ENCODE data around the gene AOC2.

AOC2 gene, protein sequence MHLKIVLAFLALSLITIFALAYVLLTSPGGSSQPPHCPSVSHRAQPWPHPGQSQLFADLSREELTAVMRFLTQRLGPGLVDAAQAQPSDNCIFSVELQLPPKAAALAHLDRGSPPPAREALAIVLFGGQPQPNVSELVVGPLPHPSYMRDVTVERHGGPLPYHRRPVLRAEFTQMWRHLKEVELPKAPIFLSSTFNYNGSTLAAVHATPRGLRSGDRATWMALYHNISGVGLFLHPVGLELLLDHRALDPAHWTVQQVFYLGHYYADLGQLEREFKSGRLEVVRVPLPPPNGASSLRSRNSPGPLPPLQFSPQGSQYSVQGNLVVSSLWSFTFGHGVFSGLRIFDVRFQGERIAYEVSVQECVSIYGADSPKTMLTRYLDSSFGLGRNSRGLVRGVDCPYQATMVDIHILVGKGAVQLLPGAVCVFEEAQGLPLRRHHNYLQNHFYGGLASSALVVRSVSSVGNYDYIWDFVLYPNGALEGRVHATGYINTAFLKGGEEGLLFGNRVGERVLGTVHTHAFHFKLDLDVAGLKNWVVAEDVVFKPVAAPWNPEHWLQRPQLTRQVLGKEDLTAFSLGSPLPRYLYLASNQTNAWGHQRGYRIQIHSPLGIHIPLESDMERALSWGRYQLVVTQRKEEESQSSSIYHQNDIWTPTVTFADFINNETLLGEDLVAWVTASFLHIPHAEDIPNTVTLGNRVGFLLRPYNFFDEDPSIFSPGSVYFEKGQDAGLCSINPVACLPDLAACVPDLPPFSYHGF

DNA sequence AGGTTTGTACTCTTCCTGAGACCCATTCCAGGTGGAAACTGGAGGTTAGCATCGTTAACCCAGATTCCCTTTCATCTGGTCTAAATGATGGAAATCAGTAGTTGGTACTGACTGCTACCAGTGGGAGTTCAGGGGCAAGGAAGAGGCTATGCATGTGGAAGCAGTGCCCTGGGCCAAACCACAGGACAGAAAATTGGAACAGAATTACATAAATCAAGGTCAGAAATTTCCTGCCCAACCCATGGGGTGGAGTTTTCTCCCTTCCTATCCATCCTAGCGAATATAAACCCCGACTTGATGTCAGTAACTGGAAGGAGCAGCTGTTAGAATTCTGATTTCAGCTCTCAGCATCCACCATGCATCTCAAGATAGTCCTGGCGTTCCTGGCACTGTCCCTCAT is at the start of gene AOC2:
Gene AOC2 (plus strand): TSS at position 310 of the 400 bp plus-strand sequence. CDS start 47 bp downstream, at position 357.
- no peak for DNase-seq

DNA sequence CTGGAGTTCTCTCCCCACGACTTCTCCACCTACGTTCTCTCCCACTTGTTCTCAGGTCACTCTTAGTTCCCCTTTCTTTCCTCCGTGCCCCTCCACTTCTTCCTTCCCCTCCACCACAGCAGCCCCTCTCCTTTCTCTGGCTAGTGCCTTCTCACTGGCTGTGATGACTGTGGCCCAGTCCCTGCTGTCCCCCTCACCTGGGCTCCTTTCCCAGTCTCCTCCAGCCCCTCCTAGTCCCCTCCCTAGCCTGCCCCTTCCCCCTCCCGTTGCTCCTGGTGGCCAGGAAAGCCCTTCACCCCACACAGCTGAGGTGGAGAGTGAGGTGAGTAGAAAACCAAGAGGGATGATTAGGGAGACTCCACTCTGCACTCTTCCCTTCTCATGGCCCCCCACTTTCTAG is 49.3 kb upstream of the AOC2 start:
- no peak for DNase-seq

DNA sequence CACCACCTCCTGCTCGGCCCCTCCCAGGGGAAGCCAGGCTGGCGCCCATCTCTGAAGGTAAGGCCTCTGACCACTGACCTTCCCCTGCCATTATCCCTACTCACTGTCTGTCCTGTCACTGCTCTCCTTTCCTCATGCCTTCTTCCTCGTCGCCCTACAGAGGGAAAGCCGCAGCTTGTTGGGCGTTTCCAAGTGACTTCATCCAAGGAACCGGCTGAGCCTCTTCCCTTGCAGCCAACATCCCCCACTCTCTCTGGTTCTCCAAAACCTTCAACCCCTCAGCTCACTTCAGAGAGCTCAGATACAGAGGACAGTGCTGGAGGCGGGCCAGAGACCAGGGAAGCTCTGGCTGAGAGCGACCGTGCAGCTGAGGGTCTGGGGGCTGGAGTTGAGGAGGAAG is 48.9 kb upstream of the AOC2 start:
- DNase-seq: no peak

DNA sequence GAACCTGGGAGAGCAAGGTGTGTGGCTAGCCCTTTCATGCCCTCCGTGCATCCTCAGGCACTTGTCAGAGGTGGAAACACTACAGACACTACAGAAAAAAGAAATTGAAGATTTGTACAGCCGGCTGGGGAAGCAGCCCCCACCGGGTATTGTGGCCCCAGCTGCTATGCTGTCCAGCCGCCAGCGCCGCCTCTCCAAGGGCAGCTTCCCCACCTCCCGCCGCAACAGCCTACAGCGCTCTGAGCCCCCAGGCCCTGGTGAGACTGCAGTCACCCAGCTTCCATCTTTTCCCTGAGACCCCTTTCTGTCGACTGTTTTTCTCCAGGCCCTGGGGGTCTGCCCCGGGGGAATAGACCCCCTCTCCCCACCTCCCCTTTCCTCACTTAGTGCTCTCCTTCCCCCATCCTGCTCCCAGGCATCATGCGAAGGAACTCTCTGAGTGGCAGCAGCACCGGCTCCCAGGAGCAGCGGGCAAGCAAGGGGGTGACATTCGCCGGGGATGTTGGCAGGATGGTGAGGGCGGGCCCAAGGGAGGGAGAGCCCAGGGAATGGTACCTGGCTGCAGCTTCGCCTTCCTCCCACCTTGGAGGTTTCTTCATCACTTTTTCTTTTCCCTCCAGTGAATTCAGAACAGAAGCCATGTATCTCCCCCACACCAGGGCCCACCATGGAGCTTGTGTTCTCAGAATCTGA is 48.2 kb upstream of the AOC2 start:
- DNase-seq: no peak

DNA sequence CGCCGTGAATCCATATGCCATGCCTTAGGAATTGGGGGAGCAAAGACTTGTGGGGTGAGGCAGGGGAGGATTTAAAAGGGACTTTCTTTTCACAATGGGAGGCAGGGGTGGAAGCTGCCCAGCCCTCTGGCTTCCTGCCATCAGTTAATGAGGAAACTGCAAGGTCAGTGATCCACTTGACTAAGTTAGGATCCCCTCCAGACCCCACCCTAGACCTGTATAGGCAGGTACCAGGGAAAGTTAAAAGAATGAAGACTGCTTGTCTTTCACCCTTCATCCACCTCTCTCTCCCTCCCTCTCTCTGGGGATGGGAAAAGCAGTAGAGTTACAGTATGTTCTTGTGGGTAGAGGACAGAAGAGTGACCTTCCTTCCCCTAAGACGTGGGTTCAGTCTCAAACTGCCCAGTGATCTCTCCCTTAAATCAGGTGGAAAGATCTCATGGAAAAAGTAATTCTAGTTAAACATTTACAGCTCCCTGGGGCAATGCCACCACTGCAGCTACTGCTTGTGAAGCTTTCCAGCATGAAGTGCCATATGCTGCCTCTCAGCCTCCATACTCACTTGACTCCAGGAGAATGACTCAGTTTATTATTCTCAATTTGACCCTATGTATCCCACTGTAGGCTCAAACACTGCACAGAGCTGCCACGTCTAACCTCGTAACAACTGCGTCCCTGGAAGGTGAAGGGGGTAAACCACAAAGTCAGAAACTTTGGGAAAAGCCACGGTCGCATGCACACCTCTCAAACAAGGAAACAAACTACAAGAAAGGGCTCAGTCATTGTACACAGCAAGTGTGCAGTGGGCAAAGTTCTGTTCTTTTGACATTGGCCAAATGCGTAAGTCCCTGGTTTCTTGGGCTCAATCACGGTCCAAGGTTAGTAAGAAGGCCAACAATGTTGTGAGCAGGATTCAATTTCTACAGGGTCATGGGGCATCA is 47.0 kb upstream of the AOC2 start:
- DNase-seq: no peak

DNA sequence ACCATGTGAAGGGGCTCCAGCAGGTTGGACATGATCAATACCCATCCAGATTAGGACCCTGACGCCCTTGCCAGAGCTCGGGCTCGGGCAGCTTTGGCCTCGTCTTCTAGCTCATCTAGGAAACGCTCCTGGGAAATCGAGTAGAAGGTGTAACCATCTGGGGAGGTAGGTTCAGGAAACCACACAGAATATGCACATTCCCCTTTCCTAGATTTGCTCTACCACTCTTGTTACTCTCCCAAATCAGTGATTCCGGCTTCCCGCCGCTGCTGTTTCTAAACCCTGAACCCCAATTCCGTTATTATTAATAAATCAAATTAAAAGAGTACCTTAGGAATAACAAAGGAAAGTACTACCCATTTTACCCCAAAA is 46.4 kb upstream of the AOC2 start:
- DNase-seq: no peak

DNA sequence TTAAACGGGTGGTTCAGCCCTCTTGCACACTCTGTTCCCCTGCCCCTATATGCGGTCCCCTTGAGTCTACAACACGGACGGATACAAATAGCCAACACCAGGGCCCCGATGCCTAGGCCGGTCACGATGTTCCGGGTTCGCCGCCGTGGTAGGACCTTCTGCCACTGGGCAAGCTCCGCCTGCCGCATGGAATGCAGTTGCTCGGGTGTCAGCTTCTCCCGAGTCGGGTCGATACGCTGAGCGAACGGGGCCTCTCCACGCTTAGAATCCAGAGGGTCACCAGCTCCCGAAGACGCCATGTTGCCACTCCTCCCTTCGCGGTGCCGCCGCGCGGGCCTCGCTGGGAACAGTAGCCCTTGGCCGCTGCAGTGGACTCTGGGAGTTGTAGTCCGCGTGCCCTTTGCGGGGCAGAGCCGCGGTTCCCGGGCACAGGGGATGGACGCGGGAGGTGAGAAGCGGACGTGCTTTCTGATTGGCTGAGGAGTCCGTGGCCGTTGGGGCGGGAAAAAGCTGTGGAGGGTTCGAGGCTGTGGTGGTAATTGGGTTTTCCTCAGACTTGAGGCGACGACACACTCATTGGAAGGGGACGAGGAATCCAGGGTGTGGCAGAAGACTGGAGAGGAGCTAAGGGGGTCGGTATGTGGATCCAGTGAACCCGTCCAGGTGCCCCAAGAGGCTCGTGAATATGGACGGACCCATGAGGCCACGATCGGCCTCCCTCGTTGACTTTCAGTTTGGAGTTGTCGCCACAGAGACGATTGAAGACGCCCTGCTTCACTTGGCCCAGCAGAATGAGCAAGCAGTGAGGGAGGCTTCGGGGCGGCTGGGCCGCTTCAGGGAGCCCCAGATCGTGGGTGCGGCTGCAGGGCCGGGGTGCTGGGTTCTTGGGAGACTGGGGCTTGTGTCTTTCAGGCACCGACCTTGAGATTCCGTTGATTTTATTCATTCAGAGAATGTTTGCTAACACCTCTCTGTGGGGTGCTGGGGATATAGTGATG is 45.7 kb upstream of the AOC2 start, which contains the start of the genes CNTD1 and COA3:
Gene CNTD1 (plus strand): TSS at position 479 of the 998 bp plus-strand sequence. CDS start 207 bp downstream, at position 686.
Gene COA3 (minus strand): TSS at position 322 of the 998 bp plus-strand sequence. CDS start 23 bp downstream, at position 299.
- DNase-seq: peak; percentile 92

DNA sequence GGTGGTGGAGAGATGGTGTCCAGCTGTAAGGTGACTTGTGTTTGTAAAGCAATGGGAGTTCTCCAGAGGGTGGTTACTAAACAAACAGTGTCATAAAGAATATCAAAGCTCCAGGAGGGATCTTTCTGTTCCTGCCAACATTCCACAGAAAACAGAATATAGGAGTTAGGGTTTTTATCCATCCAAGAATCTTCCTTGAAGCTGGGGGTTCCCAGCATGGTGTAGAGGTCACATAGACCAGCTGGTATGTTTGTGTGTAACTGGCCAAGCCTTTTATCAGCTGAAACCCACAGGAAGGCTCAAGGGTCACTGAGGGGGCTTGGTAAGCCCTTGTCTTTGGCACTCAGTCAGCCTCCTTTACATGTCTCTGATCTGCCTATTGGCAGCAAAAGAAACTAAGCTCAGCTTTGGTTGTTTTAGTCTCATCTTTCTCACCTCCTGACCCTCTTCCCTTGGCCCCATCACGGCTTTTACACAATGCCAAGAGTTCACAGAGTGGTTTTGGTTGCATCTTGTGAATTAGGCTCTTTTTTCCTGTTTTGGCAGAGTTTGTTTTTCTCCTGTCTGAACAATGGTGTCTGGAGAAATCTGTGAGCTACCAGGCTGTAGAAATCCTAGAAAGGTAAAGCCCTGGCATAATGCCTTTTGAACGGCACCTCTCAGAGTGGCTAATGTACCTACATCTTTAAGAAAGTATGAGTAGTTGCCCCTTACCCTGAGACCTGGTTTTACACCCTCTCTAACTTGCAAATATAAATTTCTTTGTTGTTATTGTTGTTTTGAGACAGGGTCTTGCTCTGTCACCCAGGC is 41.1 kb upstream of the AOC2 start:
- DNase-seq: no peak

DNA sequence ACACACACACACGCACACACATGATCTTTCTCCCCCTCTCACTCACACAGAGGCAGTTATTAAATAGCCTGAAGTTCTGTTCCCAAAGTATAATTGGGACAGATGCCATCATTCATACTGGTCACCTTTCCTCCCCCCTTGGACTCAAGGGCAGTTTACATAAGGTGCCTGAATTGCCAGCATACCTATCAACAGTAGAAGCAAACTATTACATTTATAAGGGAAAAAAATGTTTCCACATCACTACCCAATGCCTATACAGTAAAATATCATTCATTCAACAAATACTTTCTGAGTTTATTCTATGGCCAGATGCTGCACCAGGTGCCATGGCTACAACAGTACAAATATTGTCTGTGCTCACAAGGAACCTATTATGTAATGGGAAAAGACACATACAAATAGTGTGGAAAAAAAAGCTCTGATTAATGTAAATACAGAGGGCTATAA is 39.4 kb upstream of the AOC2 start:
- DNase-seq: peak; percentile 95

DNA sequence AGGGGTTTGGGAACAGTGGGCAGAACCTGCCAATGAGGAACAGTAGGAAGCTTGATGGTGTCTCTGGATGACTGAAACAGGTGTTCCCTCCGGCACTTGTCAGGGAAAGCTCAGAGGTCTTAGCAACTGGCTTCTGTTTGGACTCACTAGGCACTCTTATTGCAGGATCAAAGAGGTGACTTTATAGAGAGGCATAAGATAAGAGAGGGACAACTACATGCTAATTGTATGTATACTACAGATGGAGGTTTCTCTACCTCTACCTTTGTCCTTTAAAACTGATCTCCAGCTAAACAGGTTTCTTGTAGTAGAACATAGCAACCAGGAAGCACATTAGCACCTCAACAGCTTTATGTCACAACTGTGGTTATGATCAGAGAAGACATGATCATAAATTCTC is 38.1 kb upstream of the AOC2 start:
- no peak for DNase-seq

DNA sequence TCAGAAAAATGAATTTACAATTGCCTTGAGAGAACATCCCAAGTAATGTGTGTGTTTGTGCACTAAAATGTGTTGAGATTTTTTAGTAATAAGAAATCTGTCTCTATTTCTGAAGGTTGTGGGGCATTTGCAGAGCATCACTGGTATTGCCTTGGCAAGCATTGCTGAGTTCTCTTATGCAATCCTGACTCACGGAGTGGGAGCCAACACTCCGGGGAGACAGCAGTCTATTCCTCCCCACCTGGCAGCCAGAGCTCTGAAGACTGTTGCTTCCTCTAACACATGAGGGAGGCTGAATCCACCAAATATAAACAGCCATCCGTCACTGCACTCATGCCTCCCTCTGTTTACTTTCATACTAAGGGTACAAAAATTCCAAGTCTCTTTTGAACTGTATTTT is 35.1 kb upstream of the AOC2 start:
- DNase-seq: no peak

DNA sequence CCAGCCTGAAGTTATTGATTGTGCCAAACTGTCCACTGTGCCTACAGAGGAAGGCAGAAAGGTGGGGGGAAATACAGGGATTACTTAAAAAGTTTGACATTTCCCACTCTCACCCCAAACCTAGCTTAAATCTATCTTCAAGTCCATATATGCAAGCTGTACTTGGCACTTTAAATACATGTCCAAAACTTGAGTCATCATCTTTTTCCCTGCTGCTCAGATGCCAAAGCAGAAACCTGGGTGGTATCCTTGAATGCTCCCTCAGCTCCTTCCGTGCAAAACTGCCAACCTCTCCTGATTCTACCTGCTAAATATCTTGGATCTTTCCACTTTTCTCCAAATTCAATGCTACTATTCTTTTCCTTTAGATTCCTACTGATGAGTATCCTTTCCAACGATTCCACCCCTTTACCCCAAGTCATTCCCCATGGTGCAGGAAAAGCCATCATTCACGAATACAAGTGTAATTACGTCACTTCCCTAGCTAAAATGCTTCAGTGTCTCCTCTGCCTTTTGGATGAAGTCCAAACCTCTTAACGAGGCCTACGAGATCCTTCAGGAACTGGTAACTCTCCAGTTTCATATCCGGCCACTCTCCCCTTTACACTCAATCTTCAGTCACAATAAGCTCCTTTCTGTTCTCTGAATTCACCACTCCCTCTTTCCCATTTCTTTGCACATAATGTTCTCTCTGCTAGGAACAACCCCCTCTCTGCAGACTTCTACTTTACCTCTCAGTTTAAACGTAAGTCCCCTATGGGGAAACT is 29.6 kb upstream of the AOC2 start:
- DNase-seq: no peak

DNA sequence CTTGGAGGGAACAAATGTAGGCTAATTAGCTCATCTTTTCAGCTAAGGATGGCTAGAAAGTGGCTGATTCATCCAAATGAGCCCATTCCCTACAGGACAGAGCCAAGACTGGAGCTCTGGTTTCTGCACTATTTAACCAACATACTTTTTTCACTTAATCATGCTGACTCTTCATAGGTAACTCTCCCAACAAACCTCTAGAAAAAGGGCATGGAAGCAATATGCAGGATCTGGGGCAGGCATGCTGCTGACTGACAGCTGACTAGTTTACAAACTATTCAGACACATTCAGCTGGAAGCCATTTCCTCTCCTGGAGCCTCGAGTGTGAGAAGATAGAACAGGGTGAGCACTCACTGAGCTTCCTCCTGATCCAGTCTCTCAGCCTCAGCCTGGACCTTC is 26.5 kb upstream of the AOC2 start:
- DNase-seq: no peak

DNA sequence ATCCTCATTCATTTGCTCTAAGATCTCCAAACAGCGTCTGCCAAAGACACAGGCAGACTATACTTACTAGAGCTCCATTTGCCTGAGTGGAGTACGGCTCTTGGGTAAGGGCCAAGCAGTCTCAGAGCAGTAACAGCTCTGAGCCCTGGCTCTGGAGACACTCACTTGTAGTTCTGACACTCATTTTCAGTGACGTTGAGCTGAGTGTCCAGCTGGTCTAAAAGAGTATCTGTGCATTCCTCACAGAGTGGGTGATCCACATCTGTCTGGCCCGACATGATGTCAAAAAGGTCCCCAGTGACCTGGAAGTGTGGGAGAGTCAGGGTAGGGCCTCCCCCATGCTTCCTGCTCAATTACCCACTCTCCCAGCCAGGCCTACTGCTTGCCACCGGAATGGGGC is 26.0 kb upstream of the AOC2 start:
- no peak for DNase-seq

DNA sequence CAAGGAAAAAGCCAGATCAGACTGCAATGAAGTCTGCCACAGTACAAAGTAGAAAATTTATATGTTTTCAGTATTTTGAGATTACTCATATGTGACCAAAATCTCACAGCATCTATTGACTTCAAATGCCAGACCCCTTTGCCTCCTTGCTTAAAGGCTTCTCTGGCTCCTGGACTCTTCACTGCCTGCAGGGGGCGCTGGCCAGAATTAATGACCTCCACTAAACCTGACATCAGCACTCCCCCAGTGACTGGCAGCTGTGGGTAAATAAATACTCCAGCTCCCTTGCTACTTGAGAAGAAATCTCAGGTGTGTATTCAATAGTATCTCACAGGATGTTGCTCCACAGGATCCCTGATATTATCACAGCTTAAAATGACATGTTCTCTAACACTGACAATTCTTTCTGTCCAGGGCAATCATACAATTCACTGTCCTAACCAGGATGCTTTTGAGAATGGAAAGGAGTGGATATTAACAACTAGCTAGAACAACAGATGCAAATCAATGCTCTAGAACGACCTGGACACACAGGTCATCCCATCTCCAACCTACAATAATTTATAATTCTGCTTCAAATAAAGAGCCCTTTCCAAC is 24.3 kb upstream of the AOC2 start:
- peak; percentile 74 for DNase-seq

DNA sequence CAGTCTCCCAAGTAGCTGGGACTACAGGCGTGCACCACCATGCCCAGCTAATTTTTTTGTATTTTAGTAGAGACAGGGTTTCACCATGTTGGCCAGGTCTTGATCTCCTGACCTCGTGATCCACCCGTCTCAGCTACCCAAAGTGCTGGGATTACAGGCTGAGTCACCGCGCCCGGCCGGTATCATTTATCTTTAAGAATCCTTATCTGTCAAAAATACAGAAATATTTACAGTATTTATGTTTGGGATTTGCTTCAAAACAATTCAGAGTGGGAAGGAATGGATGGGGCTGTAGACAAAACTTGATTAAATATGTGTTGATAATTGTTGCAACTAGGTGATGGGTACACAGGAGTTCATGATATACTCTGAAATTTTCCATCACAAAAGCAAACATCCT is 23.2 kb upstream of the AOC2 start:
- DNase-seq: no peak

DNA sequence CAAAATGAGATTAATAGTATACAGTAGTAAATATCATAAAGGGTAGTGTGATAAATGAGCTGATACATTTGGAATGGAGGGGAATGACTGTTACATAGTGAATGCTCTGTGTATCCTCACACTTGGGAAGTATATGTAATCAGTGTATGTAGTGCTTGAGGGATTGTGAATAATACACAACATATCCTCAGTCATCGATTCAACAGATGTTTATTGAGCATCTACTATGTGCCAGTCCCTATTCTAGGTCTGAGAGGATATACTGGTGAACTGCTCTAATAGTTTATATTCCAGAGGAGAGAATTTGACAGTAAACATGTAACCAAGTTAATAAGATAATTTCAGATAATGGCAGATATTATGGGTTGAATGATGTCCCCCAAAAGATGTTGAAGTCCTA is 16.9 kb upstream of the AOC2 start:
- DNase-seq: no peak

DNA sequence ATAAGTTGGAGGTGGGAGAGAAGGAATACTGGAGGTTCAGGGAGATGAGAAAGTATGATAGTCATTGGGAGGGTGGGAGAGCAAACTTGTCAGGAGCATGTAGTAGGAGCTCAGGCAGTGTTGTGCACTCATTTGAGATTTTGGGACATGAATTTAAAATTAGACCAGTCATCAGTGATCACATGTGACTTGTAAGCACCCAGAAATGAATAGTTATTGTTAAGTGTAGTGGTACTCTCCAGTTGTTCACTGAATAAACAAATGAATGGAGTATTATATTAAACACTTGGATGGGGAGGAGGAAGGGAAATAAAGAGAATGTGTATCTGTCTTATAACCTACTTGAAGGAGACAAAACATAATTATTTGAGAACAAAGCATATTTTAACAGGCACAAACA is 13.4 kb upstream of the AOC2 start:
- no peak for DNase-seq
